H9 (cell line): ENCODE results near the gene CFAP65. TPM values are rescaled to one million over a fixed set of nuclear protein-coding genes. Genes with fewer than 3 reads are reported as not detected.

Experiments
- DNase-seq: peaks from one replicate; pipeline ENCODE4 v3.0.0-alpha.2; 2017
- H2AFZ ChIP-seq: one replicate; pipeline ENCODE4 v1.6.1; 2013; ENCODE audit warnings: mild to moderate bottlenecking, low read length, control low read depth, moderate library complexity
- H2AK5ac ChIP-seq: 2 replicates; pipeline ENCODE4 v1.6.1; 2013; ENCODE audit warnings: low read length, control low read depth, mixed read lengths; ENCODE audit not compliant: insufficient read length
- H2BK120ac ChIP-seq: one replicate; pipeline ENCODE4 v1.6.1; 2013; ENCODE audit warnings: low read depth, mild to moderate bottlenecking, low read length, control low read depth, inconsistent platforms; ENCODE audit not compliant: poor library complexity, severe bottlenecking
- H2BK12ac ChIP-seq: 2 replicates; pipeline ENCODE4 v1.6.1; 2013; ENCODE audit warnings: low read length, control low read depth, mixed read lengths, low read depth; ENCODE audit not compliant: insufficient read length
- H2BK15ac ChIP-seq: 2 replicates; pipeline ENCODE4 v1.6.1; 2013; ENCODE audit warnings: low read depth, low read length, control low read depth
- H2BK20ac ChIP-seq: one replicate; pipeline ENCODE4 v1.6.1; 2013; ENCODE audit warnings: low read depth, mild to moderate bottlenecking, low read length, control low read depth, inconsistent platforms; ENCODE audit not compliant: poor library complexity, severe bottlenecking
- H2BK5ac ChIP-seq: 2 replicates; pipeline ENCODE4 v1.6.1; 2013; ENCODE audit warnings: low read length, control low read depth, mixed read lengths; ENCODE audit not compliant: insufficient read length
- H3K14ac ChIP-seq: 2 replicates; pipeline ENCODE4 v1.6.1; 2013; ENCODE audit warnings: low read length, control low read depth; ENCODE audit not compliant: insufficient read depth
- H3K18ac ChIP-seq: 2 replicates; pipeline ENCODE4 v1.6.1; 2013; ENCODE audit warnings: low read depth, mild to moderate bottlenecking, mixed read lengths, low read length, control low read depth; ENCODE audit not compliant: insufficient read length
- H3K23ac ChIP-seq: 2 replicates; pipeline ENCODE4 v1.6.1; 2013; ENCODE audit warnings: low read length, control low read depth, mixed read lengths, low read depth; ENCODE audit not compliant: insufficient read length
- H3K23me2 ChIP-seq: 2 replicates; pipeline ENCODE4 v1.6.1; 2013; ENCODE audit warnings: low read depth, mild to moderate bottlenecking, mixed read lengths, low read length, control low read depth; ENCODE audit not compliant: insufficient read length, poor library complexity, severe bottlenecking
- H3K27ac ChIP-seq: 2 replicates; pipeline ENCODE4 v1.5.1; 2013; ENCODE audit warnings: low read length, control low read depth, mixed read lengths, low read depth; ENCODE audit not compliant: insufficient read length
- H3K27me3 ChIP-seq: 2 replicates; pipeline ENCODE4 v1.6.1; 2013; ENCODE audit warnings: low read length, control low read depth, inconsistent platforms; ENCODE audit not compliant: insufficient read depth
- H3K4ac ChIP-seq: 2 replicates; pipeline ENCODE4 v1.6.1; 2013; ENCODE audit warnings: low read depth, mild to moderate bottlenecking, control low read depth, inconsistent platforms, low read length, moderate library complexity
- H3K4me1 ChIP-seq: 2 replicates; pipeline ENCODE4 v1.6.1; 2013; ENCODE audit warnings: low read length, control low read depth, inconsistent platforms; ENCODE audit not compliant: insufficient read depth
- H3K4me2 ChIP-seq: 2 replicates; pipeline ENCODE4 v1.6.1; 2013; ENCODE audit warnings: low read length, control low read depth, mixed read lengths; ENCODE audit not compliant: insufficient read length, insufficient read depth
- H3K56ac ChIP-seq: 2 replicates; pipeline ENCODE4 v1.6.1; 2013; ENCODE audit warnings: low read depth, mild to moderate bottlenecking, mixed read lengths, low read length, control low read depth; ENCODE audit not compliant: insufficient read length
- H3K79me1 ChIP-seq: 2 replicates; pipeline ENCODE4 v1.6.1; 2013; ENCODE audit warnings: low read depth, mild to moderate bottlenecking, moderate library complexity, low read length, control low read depth, inconsistent platforms; ENCODE audit not compliant: insufficient read depth, poor library complexity, severe bottlenecking
- H3K79me2 ChIP-seq: 2 replicates; pipeline ENCODE4 v1.6.1; 2013; ENCODE audit warnings: low read length, control low read depth, inconsistent platforms; ENCODE audit not compliant: insufficient read depth
- H3K9ac ChIP-seq: 2 replicates; pipeline ENCODE4 v1.6.1; 2013; ENCODE audit warnings: low read length, control low read depth, mixed read lengths; ENCODE audit not compliant: insufficient read length; ENCODE audit errors: extremely low read depth
- H3K9me3 ChIP-seq: one replicate; pipeline ENCODE4 v1.6.1; 2013; ENCODE audit warnings: low read depth, low read length, inconsistent platforms; ENCODE audit not compliant: control insufficient read depth
- H3T11ph ChIP-seq: one replicate; pipeline ENCODE4 v1.6.1; 2013; ENCODE audit warnings: mild to moderate bottlenecking, low read length, control low read depth, inconsistent platforms
- H4K20me1 ChIP-seq: one replicate; pipeline ENCODE4 v1.6.1; 2013; ENCODE audit not compliant: control insufficient read depth, insufficient read length, insufficient read depth
- H4K5ac ChIP-seq: 2 replicates; pipeline ENCODE4 v1.6.1; 2013; ENCODE audit warnings: low read depth, mild to moderate bottlenecking, mixed read lengths, low read length, control low read depth; ENCODE audit not compliant: insufficient read length
- H4K8ac ChIP-seq: replicated peaks from 2 replicates; pipeline ENCODE4 v1.6.1; 2013; ENCODE audit warnings: low read length, control low read depth, mixed read lengths, low read depth; ENCODE audit not compliant: insufficient read length
- H4K91ac ChIP-seq: 2 replicates; pipeline ENCODE4 v1.6.1; 2013; ENCODE audit warnings: low read depth, mild to moderate bottlenecking, moderate library complexity, mixed read lengths, low read length, control low read depth; ENCODE audit not compliant: insufficient read length
- H3K27ac Mint-ChIP-seq, 3 experiments: 2 replicates in 2 of 3; 3 replicates in 1 of 3; pipeline ENCODE4 v1.8.0; 2020 to 2021; ENCODE audit warnings: mixed read lengths in 3 of 3, mild to moderate bottlenecking in 1 of 3, moderate library complexity in 1 of 3
- H3K27me3 Mint-ChIP-seq: 2 replicates; pipeline ENCODE4 v1.8.0; 2021; ENCODE audit warnings: low read depth, mild to moderate bottlenecking, moderate library complexity, mixed read lengths
- H3K36me3 Mint-ChIP-seq, 3 experiments: 2 replicates in 2 of 3; 3 replicates in 1 of 3; pipeline ENCODE4 v1.8.0; 2020 to 2021; ENCODE audit warnings: low read depth in 3 of 3, mixed read lengths in 3 of 3; ENCODE audit not compliant: insufficient read depth in 1 of 3
- H3K4me1 Mint-ChIP-seq, 2 experiments: 2 replicates each; pipeline ENCODE4 v1.8.0; 2020; ENCODE audit warnings: mixed read lengths in 2 of 2
- H3K4me3 Mint-ChIP-seq, 2 experiments: 2 replicates in 1 of 2; 3 replicates in 1 of 2; pipeline ENCODE4 v1.8.0; 2020 to 2021; ENCODE audit warnings: mild to moderate bottlenecking in 2 of 2, mixed read lengths in 2 of 2, moderate library complexity in 1 of 2
- H3K9me3 Mint-ChIP-seq, 2 experiments: 2 replicates in 1 of 2; 3 replicates in 1 of 2; pipeline ENCODE4 v1.8.0; 2020; ENCODE audit warnings: mild to moderate bottlenecking in 2 of 2, mixed read lengths in 2 of 2, moderate library complexity in 1 of 2
- WGBS: extraction: QIAGEN DNeasy Blood & Tissue Kit; methylation state at CpG from one replicate; pipeline ENCODE4 v1.1.7; 2013; ENCODE audit warnings: missing lambda C conversion rate, low lambda C conversion rate, mixed read lengths; ENCODE audit not compliant: insufficient read length; ENCODE audit errors: extremely low coverage; 5-methylcytosine and 5-hydroxymethylcytosine counted together
- total RNA-seq: library from RNA; stranded (reverse); gene quantifications from 2 replicates; pipeline ENCODE4 v1.2.1, GENCODE V29; 2021
- TF ChIP-seq, protein P1 (sequence below): fragments of 200-600 bp; sonication (generic); conservative IDR thresholded peaks from 3 replicates; pipeline ENCODE4 v1.8.0; 2021; ENCODE audit warnings: antibody characterized with exemption, mild to moderate bottlenecking

The CFAP65 gene
- total RNA-seq, 1 experiment from 2014 or later, result 0.20 TPM

GRCh38 chr2:219042750-219043149, 1.4 kb upstream of the CFAP65 start:
- no peak overlapping the region for H2BK15ac ChIP-seq
- H3K27ac ChIP-seq, result no peak overlapping the region
- Mint-ChIP-seq H3K27me3 (peaks cover 67% of the 10 kb centered on the region), H3K4me1 (peaks cover 8 to 13% of the 10 kb centered on the region in 2 experiments), H3K36me3 (no peaks in the 10 kb centered on the region), H3K9me3 (no peaks in the 10 kb centered on the region), H3K27ac (no peak overlapping the region), H3K4me3 (no peak overlapping the region)
- no peak for DNase-seq
- no peak overlapping the region for H3K18ac ChIP-seq
- no peak overlapping the region for H4K8ac ChIP-seq
- H3T11ph ChIP-seq, result no peak overlapping the region
- no peak overlapping the region for H2BK5ac ChIP-seq
- peaks cover 3% of the 10 kb centered on the region; the same call in 1 of the 2 replicates for H3K4me1 ChIP-seq
- H2AFZ ChIP-seq, result no peak overlapping the region
- no peak overlapping the region for H3K9ac ChIP-seq
- H4K20me1 ChIP-seq, result no peaks in the 10 kb centered on the region
- H3K4ac ChIP-seq, result no peak overlapping the region
- H2AK5ac ChIP-seq, result no peak overlapping the region
- H3K79me2 ChIP-seq, result no peaks in the 10 kb centered on the region
- no peak overlapping the region for H3K56ac ChIP-seq
- H3K14ac ChIP-seq, result no peak overlapping the region
- H4K5ac ChIP-seq, result no peak overlapping the region
- no peak overlapping the region for H2BK20ac ChIP-seq
- no peak overlapping the region for H3K23ac ChIP-seq
- no peak overlapping the region for H3K4me2 ChIP-seq
- H3K27me3 ChIP-seq, result no peaks in the 10 kb centered on the region; the same call in 1 of the 2 replicates
- TF ChIP-seq, protein P1, sequence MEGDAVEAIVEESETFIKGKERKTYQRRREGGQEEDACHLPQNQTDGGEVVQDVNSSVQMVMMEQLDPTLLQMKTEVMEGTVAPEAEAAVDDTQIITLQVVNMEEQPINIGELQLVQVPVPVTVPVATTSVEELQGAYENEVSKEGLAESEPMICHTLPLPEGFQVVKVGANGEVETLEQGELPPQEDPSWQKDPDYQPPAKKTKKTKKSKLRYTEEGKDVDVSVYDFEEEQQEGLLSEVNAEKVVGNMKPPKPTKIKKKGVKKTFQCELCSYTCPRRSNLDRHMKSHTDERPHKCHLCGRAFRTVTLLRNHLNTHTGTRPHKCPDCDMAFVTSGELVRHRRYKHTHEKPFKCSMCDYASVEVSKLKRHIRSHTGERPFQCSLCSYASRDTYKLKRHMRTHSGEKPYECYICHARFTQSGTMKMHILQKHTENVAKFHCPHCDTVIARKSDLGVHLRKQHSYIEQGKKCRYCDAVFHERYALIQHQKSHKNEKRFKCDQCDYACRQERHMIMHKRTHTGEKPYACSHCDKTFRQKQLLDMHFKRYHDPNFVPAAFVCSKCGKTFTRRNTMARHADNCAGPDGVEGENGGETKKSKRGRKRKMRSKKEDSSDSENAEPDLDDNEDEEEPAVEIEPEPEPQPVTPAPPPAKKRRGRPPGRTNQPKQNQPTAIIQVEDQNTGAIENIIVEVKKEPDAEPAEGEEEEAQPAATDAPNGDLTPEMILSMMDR, result no peak
- H3K9me3 ChIP-seq, result no peaks in the 10 kb centered on the region
- peaks cover 6% of the 10 kb centered on the region for H3K23me2 ChIP-seq
- no CpG with 5 or more reads among the region's 2 CpGs for WGBS
- H2BK120ac ChIP-seq, result no peak overlapping the region
- H4K91ac ChIP-seq, result no peak overlapping the region
- H3K79me1 ChIP-seq, result no peaks in the 10 kb centered on the region
- no peak overlapping the region for H2BK12ac ChIP-seq
